Stimulated activated CD4-positive, alpha-beta T cell treated with anti-CD3 and anti-CD28 coated beads, Interleukin-4, amount 100 ng/mL, for 24 hours (primary cell): ENCODE results near the gene FNIP1.
A peak's percentile ranks its signal among the peaks of the same experiment; 100 is the strongest.
"Not testable (repeated sequence)": the region's sequence is repeated elsewhere in the genome, so short reads cannot be mapped to it uniquely, and the experiment has no call there.

Experiments used
- DNase-seq: peaks from one replicate; pipeline ENCODE4 v3.0.0-alpha.2; 2020

Gene FNIP1

DNA sequence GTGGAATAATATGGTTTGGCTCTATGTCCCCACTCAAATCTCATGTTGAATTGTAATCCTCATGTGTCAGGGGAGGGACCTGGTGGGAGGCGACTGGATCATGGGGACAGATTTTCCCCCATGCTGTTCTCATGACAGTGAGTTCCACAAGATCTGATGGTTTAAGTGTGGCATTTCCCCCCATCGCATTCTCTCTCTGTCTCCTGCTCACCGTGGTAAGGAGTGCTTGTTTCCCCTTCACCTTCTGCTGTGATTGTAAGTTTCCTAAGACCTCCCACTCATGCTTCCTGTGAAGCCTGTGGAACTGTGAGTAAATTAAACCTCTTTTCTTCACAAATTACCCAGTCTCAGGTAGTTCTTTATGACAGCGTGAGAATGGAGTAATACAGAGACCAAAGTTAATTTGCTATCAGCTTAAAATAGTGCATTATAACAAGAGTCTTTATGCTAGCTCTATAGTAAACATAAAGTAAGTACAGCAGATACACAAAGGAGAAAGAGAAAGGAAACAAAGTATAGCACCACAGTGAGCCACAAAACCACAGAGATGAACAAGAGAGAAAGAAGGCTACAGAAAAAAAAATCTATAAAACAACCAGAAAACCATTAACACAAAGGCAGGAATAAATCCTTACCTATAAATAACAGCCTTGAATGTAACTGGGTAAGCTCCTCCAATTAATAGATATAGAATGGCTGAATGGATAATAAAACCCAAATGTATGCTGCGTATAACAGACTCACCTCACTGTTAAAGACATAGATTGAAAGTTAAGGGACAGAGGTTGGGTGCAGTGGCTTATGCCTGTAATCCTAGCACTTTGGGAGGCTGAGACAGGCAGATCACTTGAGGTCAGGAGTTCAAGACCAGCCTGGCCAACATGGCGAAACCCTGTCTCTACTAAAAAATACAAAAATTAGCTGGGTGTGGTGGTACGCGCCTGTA, 201.5 kb downstream of the FNIP1 start:
- peak; percentile 25 for DNase-seq

GRCh38 chr5:131593921-131594320, 202.9 kb downstream of the FNIP1 start:
- DNase-seq: no peak

DNA sequence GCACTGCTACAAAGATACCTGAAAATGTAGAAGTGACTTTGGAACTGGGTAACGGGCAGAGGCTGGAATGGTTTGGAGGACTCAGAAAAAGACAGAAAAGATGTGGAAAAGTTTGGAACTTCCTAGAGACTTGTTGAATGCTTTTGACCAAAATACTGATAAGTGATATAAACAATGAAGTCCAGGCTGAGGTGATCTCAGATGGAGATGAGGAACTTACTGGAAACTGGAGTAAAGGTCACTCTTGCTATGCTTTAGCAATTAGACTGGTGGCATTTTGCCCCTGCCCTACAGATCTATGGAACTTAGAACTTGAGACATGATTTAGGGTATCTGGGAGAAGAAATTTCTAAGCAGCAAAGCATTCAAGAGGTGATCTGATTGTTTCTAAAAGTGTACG, 203.4 kb downstream of the FNIP1 start:
- not testable (repeated sequence) for DNase-seq
